ENCODE data around the gene DIP2B. TPM values are rescaled to one million over a fixed set of nuclear protein-coding genes. Genes with fewer than 3 reads are reported as not detected.

Gene DIP2B
- total and polyA plus RNA-seq, 2 of the 13 experiments (the other 11 are each of a cell fraction or from before 2014, with no cell fraction given): 32.1 to 35.8 TPM

- TF ChIP-seq THAP9 (CRISPR knock-in tag; IDR thresholded peaks at IDR 0.05; ENCODE audit: borderline replicate concordance) (no peak), ATF7-NPFF (CRISPR knock-in tag; IDR thresholded peaks at IDR 0.05; ENCODE audit: low read depth) (no peak), ZNF7 (CRISPR knock-in tag; IDR thresholded peaks at IDR 0.05) (no peak), FOXP1 (IDR thresholded peaks at IDR 0.05) (no peak), FOXP1 (CRISPR knock-in tag; IDR thresholded peaks at IDR 0.05) (peak; percentile 16; the same call in 1 of the 2 replicates), BCL6 (CRISPR knock-in tag; IDR thresholded peaks at IDR 0.05) (no peak), DMAP1 (CRISPR knock-in tag; IDR thresholded peaks at IDR 0.05) (no peak), GATAD2A (CRISPR knock-in tag; IDR thresholded peaks at IDR 0.05) (no peak; the same call in 1 of the 2 replicates), RCOR2 (CRISPR knock-in tag; IDR thresholded peaks at IDR 0.05) (no peak), POGK (CRISPR knock-in tag; conservative IDR thresholded peaks at IDR 0.05) (no peak), ZNF879 (CRISPR knock-in tag; IDR thresholded peaks at IDR 0.05) (no peak), ZNF780A (CRISPR knock-in tag; IDR thresholded peaks at IDR 0.05) (no peak), ZC3H13 (CRISPR knock-in tag; IDR thresholded peaks at IDR 0.05) (no peak), ZBTB3 (CRISPR knock-in tag; IDR thresholded peaks at IDR 0.05; ENCODE audit: borderline replicate concordance, low read depth) (no peak)
These were observed 260.5 kb downstream of the DIP2B start (continued) for GRCh38 chr12:50765095-50765911.
